HG03520 (cell line): ENCODE data around the gene BTRC.

ENCODE experiments used
- ATAC-seq: cut with Tn5 transposase; IDR thresholded peaks from one replicate; pipeline ENCODE4 v1.9.1; 2021; ENCODE audit warnings: mild to moderate bottlenecking, moderate library complexity; ENCODE audit not compliant: unreplicated experiment

BTRC gene

GRCh38 chr10:101513733-101514132 lies 159.8 kb downstream of the BTRC start:
- ATAC-seq, result no peak

- no peak for ATAC-seq
Observed at GRCh38 chr10:101525848-101526247, 171.9 kb downstream of the BTRC start.

- no peak for ATAC-seq
Observed at GRCh38 chr10:101529207-101529606, 175.2 kb downstream of the BTRC start.

DNA sequence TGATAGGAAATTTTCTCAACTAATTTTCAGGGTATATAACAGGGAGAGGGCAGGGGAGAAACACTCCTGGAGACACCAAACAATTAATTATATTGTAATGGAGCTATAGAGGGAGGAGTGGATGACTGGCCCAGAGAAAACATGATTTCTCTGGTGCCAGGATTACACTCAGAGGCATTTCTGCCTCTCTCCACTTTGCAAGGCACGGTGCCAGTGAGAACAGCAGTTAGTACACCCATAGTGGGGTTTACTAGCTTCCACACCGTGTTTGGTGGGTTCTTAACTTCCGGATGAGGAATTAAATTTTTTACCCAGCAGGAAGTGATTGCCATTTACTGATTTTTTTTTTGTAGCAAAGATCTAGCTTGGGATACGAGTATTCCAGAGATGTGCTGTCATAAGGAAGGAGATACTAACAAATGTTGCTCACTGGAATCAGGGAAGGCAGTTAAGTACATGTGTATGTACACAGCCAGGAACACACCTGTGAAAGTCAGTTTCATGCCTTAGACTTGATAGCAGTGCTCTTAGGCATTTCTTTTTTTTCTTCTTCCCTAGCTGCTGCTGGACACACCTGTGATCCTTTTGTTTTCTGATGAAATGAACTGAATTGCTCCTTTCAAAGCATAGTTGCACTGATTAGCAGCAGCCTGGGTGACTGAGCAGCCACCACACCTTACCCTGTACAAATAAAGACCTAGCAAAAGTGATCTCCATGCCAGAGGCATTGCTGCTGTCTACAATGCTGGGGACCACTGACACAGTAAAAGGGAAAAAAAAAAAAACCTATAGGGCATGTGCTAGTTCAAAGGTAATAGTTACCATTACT lies 176.0 kb downstream of the BTRC start:
- ATAC-seq, result no peak

GRCh38 chr10:101535949-101536348 lies 182.0 kb downstream of the BTRC start:
- ATAC-seq, result no peak

- ATAC-seq, result no peak
Observed at GRCh38 chr10:101536800-101537199, 182.8 kb downstream of the BTRC start.

- no peak for ATAC-seq
Observed at GRCh38 chr10:101538446-101538845, 184.5 kb downstream of the BTRC start.

GRCh38 chr10:101545898-101546297 lies 191.9 kb downstream of the BTRC start:
- no peak for ATAC-seq

DNA sequence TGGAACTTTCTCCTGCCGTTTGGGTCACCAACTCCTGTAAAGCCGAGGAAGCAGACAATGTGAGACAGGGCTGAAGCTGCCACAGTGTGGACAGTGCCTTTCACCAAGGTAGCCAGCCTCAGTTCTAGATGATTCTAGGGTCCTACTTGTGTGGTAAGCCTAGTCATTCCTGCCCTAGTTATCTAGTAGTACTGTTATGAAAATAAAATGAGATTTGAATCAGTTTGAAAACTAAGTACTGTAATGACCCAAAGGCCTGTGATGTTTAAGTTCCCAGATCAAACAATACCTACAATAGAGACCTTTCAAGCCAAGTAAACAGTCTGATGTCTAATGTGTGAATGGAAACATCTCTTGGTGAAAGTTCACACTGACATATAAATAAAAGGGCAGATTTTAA lies 197.0 kb downstream of the BTRC start:
- no peak for ATAC-seq

GRCh38 chr10:101552442-101552841 lies 198.5 kb downstream of the BTRC start:
- no peak for ATAC-seq

GRCh38 chr10:101557541-101557940 lies 203.6 kb downstream of the BTRC start:
- ATAC-seq, result no peak

DNA sequence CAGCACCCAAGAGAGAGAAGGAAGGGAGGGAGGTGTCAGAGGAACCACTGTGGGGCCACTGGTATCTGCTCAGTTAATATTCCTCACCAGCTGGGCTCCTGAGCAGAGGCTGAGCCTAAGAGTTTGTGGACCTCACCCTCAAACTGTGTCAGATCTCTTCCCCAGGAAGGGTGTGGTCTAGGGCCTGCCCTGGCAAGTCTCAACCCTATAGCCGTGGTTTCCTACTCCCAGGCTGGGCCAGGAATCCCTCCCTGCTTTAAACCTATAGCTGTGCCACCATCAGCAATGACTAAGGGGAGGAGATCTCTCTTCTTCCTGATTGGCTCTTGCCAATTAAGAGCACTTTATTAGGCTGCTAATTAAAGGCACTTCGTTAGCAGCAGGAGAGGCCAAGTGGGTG lies 204.2 kb downstream of the BTRC start:
- no peak for ATAC-seq

DNA sequence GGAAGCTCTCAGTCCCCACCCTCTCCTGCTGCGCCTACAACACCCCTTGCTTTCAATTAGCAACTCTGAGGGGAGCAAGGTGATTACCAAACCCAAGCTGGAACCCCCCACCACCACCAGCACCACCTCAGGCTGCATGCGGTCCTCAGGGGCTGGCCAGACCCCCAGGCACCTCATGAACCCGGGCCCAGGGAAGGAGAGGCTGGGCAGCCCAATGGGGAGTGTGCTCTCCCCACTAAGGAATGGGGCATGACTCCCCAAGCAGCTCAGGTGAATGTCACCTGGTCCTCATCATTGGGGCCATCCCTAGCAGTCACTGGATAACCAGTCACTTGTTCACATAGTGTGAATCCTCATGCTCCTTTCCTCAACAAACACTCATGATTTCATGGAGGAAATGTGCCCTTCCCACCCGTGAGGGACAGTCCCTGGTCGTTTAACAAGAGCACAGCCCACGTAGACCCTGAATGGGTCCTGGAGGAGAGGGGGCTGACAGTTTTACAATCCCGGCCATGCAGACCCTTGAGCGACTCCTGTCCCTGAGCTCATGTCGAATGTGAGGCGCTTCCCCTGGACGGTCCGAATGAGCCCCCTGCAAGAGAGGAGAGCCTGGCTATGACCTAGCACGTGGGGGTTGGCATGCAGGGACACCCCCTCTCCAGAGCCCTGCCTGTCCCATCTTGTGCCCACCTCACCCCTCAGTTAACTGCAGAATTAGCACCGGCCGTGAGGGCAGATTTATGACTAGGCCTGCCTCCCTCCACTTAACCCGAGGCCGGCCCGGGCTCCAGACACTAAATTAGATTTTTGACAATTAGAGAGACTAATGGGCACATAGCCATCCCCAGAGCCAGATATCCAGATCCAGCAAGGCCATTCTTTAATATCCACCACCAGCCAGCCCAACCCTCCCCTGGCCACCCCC lies 205.0 kb downstream of the BTRC start:
- ATAC-seq, result no peak

DNA sequence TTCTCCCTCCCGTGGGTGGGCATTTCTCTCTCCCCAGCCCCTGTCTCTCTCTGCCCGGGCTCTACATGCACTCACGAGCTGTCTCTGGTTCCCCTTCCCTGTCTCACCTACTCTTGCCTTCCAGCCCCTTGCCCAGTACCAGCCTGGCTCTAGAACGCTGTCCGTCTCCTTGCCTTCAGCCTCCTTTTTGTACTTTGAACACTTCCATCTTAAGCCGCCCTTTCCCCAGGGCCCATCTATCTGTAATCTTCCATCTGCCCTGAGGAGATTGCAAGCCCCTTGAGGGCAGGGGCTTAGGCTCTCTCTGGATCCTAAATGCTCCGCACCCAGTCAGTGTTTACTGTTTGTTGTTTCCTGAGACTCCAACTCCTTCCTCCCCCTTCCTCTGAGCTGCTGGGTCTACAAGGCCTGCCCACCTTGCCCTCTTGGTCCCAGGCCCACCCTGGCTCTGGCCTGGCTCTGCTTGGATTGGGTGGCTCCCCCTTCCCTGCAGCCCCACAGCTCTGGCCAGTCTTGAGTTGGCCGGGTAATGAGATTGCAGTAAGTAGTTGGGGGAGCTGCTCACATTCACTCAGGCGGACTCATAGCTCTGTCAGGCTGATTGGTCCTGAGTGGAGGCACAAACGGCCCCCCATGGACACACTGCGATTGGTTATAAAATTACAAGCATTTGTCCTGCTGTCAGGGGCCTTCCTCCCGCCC lies 205.8 kb downstream of the BTRC start:
- no peak for ATAC-seq

GRCh38 chr10:101560298-101561067 lies 206.5 kb downstream of the BTRC start:
- no peak for ATAC-seq

GRCh38 chr10:101561068-101561915 lies 207.3 kb downstream of the BTRC start:
- no peak for ATAC-seq

GRCh38 chr10:101562231-101562630 lies 208.3 kb downstream of the BTRC start:
- no peak for ATAC-seq

DNA sequence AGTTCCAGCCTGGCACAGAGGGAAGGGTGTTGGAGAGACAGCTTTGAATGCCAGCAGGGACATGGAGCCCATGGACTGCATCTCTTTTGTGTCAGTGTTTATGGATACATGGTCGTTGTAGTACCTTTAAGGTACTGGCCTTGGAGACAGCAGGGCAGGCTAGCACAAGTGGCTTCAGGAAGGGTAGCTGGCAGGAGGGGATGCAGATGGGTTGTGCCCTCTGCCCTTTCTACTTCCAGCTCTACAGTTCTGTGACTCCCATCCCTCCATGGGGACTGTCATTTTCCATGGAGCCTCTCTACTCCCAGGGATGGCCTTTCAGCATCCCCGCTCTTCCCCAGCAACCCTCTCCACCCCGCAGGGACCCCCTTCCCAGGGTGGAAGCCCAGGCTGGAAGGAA lies 209.0 kb downstream of the BTRC start:
- ATAC-seq, result no peak

- no peak for ATAC-seq
Observed at GRCh38 chr10:101563497-101564040, 209.6 kb downstream of the BTRC start.
